GM19025 (cell line): ENCODE measurements around the gene TNFAIP8.
A peak's percentile ranks its signal among the peaks of the same experiment; 100 is the strongest.

Experiments
- ATAC-seq: cut with Tn5 transposase; IDR thresholded peaks from one replicate; pipeline ENCODE4 v1.9.1; 2021; ENCODE audit warnings: mild to moderate bottlenecking, low read depth, moderate library complexity; ENCODE audit not compliant: unreplicated experiment

Gene TNFAIP8

GRCh38 chr5:119389288-119390030 lies 33.6 kb downstream of the TNFAIP8 start:
- no peak for ATAC-seq

- ATAC-seq, result no peak
Measured at GRCh38 chr5:119390404-119390803, 34.6 kb downstream of the TNFAIP8 start.

DNA sequence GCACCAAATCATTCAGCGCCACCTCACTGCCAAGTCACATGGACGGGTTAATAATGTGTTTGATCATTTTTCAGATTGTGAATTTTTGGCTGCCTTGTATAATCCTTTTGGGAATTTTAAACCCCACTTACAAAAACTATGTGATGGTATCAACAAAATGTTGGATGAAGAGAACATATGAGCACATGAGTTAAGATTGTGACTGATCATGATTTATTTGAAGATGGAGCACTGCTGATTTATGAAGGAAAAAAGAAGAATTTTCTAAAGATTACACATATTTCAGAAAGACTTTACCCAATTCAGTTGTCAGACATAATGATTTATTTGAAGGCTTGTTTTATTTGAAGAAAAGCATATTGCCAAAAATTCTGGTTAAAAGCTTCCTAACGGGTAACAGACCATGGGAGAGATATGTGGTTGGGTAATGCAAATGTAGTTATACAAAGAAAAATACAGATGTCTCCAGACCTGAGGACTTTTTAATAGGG lies 37.4 kb downstream of the TNFAIP8 start:
- ATAC-seq, result no peak

GRCh38 chr5:119393746-119394145 lies 37.9 kb downstream of the TNFAIP8 start:
- no peak for ATAC-seq

DNA sequence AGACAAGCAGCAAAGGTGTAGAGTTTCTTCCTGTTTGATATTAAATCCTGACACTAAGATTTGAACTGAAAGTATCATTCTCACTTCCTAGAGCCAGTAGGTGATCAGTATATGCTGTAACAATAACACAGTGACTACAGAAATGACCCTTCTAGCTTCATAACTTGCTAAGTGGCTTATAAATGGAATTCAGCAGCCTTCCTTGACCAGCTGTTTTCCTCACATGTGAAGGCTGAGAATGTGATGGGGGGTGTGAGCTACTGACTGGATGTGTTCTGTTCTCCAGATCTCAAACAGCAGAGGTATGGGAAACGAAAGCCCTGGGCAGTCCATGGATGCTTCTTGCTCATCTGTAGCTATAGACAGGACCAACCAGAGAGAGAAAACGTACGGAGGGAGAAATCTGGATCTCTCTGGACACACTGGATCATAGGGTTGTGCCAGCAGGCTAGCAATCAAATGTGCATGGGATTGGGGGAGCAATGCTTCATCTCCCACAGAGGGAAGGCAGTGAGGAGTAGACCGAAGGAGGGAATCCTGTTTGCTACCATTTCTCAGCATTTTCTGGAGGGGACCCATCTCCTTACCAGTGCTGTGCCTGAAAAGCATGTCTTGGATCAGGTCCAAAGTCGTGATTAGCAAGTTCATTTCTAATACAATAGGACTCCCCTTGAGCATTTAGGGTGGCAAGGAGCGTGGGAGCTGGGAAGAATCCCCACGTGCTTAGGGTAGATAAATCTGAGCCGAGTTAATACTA lies 39.4 kb downstream of the TNFAIP8 start:
- no peak for ATAC-seq

DNA sequence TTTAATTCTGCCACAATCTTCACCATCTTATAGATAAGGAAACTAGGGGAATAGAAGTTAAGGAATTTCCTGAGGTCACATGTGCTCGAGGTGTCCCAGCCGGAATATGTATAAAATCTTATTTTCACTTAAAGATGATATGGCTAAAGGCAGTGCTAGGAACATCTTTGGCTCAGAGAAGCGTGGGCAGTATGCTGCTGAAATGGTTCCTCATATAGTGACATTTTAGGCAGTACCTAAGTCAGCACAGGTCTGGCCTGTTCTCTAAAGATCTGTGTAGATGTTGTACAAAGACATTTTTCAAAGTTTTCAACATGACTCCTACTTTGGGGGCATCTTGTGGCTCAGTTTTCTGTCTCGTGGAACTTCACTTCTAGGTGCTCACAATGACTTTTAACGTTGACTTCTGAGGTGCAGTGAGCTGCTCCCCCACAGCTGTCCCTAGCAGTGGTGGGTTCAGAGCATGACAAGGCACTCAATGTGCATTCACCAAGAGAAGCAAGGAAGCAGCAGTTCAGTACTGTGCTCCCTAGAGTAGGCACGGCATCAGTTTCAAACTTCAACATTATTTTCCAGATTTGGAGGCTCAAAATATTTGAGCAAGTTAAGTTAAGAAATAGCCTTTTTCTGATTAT lies 40.3 kb downstream of the TNFAIP8 start:
- ATAC-seq, result no peak

DNA sequence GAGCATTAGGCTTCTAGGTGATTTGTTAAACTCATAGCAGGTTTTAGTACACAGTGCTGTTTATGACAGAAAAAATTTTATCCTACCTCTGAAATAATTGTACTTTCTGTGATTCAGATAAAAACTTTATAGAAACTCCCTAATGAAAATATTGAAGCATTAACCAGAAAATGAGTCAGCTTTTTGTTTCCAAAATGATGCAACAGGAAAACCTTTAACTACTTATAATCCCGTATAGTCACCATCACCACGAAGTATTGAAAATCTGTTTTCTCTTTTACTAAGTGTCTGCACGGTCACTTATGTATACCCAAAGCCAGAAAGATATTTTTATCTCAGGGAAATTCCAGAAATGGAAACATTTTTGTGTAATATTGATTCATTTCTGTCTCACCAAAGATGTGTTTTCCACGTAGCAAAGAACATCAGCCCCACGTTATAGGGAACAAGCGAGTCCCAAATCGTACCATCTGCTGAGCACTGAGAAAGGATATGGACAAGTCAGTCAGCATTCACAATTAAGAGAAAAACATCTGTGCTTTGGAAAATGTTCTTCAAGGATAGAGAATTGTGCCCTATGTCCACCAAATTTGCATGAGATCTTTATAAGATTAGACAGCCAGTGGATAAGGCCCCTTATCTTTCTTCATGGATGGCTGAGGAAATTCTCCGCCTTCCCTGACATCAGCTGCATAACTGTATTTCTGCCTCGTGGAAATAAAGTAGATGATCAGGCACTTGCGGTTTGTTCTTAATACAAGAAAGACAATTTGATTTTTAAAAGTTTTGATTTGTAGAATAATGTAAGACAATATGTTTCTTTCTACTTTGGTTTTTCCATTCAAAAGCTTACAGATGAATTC lies 41.9 kb downstream of the TNFAIP8 start:
- ATAC-seq, result peak; percentile 68

DNA sequence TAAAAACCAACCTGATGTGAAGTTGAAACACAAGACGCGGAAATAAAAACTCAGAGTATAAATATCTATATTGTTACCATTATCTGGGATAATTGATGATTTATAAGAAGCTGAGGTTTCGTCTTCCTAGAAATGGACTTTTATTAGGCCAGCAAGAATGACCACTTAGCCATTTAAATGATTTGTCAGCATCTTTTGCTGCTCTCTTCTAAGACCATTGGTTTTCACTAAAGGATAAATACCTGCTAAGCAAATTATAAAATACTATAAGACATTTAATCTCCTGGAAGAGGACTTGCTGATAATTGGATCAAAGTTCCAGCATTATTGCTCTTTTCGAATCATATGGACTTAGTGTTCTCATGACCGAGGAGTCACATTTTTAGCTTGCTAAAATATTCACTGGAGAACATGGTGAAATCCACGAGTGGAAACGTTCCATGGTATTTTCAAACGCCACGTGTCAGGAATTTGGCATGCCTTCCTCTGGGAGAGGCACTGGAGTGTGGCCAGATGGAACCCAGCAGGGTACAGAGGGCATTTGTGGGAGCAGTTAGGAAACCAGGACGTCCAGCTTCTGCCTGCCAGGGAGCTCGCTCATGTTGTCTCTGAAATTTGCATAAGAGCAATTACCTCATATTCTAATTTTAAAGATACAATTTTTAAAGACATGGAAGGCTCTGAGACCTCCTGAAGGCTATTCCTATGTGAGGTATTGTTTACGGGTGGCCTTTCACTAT lies 43.1 kb downstream of the TNFAIP8 start:
- no peak for ATAC-seq

DNA sequence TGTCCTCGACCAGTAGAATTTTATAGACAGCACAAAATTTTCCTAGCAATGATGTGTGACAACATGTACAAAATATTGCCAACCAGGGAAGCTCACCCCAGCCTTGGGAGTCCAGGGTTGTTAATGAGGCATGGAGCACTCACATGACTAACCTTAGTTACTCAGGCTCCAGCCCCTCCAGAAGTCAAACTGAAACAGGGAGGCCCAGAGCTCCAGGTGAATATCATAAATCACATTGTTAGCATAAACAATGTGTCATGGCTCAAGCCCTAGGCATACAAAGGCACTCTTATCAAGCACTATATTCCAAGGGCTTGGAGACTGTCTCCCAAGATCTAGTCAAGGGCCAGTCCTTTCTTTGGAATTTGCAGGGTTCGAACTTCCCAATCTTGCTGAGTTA lies 44.4 kb downstream of the TNFAIP8 start:
- ATAC-seq, result no peak

GRCh38 chr5:119402081-119402480 lies 46.3 kb downstream of the TNFAIP8 start:
- no peak for ATAC-seq

DNA sequence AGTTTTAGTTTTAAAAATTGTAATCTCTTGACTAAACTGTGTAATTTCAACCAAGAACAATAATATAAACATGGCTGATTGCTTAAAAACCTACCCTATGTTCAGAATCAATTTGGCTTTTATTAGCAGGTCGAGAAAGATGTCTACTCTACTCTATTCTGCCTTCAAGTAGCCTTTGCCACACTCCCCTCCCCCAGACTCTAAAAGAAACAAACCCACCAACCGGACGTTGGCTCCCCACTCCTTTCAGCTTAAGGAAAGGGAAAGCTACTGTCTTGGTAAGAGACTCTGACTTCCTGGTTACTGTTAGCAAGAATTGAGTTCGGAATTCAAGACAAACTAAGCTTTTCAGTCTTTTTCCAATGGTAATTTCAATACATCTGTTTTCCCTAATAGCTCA lies 46.7 kb downstream of the TNFAIP8 start:
- ATAC-seq, result no peak

DNA sequence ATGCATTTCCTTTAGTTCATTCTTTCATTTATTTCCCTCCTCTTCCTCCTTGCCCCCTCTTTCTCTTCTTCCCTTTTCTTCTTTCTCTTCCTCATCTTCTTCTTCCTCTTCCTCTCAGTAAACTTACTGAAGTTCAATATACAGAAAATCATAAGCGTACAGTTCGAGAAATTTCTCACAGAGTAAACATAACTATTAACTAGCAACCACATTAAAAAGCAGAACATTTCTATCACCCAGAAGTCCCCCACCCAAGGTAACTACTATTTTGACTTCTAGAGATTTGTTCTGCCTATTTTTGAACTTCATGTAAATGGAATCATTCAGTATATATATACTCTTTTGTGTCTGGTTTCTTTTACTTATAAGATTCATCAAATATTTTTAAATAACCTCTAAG lies 48.2 kb downstream of the TNFAIP8 start:
- no peak for ATAC-seq

DNA sequence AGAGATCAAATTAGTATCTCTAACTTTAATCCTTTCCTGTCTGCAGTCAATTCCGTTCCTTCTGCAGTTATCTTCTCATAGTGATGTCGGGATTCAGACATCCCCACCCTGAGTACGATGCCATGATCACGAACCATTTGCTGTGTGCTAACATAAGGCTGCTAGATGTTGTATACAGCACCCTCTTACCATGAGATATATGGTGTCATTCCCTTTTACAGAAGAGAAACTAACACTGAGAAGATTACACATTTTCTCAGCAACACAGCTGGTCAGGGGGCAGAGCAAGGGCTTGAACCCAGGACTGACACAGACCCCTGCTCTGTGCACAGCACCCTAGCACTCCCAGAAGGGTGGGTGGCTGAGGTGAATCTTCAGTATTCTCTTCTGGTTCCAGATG lies 49.6 kb downstream of the TNFAIP8 start:
- no peak for ATAC-seq

DNA sequence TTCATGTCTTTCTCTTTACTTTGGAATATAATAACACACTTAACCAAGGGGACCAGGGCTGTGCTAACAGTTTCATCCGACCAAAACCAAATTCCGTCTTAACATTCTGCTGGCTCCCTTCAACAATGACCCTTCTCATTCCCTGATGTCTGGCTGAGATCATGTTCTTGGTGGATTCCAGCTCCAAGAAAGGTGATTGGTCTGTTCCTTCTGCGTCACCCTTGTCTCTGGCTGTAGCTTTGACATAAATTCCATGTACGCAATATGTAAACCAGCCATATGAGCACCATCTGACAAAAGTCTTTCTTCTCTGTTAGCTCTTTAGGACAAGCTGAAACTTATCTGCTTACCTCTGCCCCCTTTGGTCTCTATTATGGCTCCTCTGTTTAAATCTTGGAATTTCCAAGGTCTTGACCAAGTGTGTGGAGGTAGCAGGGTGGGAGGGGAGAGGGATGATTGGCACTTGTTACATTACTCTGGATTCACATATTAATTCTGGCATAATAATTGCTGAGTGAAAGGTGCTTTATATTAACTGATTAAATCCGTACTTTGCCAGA lies 50.8 kb downstream of the TNFAIP8 start:
- ATAC-seq, result no peak

GRCh38 chr5:119409235-119409815 lies 53.5 kb downstream of the TNFAIP8 start:
- ATAC-seq, result no peak

DNA sequence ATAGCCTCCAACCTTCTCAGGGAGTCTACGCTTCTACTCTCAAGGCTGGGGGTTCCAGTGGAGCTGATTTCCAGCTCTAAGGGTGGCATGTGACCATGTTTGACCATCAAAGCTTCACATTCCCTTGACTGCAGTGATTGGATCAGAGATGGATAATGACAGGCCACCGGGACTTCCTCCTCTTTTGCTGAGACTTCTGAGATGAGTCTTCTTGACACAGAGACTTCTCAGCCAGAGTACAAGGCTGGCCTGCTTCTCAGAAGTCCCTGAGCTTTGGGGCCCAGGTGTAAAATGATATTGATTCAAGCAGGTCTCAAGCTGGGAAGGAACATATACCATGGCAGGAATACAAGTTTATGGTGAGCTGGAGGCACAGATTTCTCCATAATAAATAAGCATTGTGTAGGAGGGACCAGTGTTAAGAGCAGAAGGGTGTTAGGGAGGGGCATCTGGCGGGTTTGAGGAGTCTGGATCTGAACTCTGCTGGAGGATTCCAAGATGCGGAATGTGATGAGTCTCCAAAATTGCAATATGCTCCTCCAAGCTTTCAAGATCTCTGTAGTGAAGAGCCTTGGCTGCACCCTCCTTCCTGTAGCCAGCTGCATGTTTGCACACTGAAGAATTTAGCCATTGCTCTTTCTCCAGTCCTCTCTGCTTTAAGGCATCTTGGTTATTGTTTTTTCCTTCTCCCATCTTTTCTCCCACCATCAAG lies 54.8 kb downstream of the TNFAIP8 start:
- no peak for ATAC-seq

GRCh38 chr5:119411361-119412278 lies 55.8 kb downstream of the TNFAIP8 start:
- ATAC-seq, result peak; percentile 66
